Neural crest cell (in vitro differentiated cells): ENCODE data around the gene TPT1. TPM values are rescaled to one million over a fixed set of nuclear protein-coding genes. Genes with fewer than 3 reads are reported as not detected.

Experiments
- DNase-seq: peaks from one replicate; pipeline ENCODE4 v3.0.0; 2021; ENCODE audit warnings: low read depth, mixed read lengths, low spot score
- H3K27ac Mint-ChIP-seq: one replicate; pipeline ENCODE4 v1.8.0; 2021; ENCODE audit warnings: mild to moderate bottlenecking, mixed read lengths; ENCODE audit not compliant: unreplicated experiment
- H3K27me3 Mint-ChIP-seq: 2 replicates; pipeline ENCODE4 v1.8.0; 2021; ENCODE audit warnings: low read depth, mild to moderate bottlenecking, mixed read lengths
- H3K36me3 Mint-ChIP-seq: 2 replicates; pipeline ENCODE4 v1.8.0; 2021; ENCODE audit warnings: low read depth, mild to moderate bottlenecking, mixed read lengths
- H3K4me1 Mint-ChIP-seq: 2 replicates; pipeline ENCODE4 v1.8.0; 2021; ENCODE audit warnings: mixed read lengths
- H3K4me3 Mint-ChIP-seq: one replicate; pipeline ENCODE4 v1.8.0; 2021; ENCODE audit warnings: mild to moderate bottlenecking, mixed read lengths
- H3K9me3 Mint-ChIP-seq: 2 replicates; pipeline ENCODE4 v1.8.0; 2021; ENCODE audit warnings: mixed read lengths
- total RNA-seq: library from RNA; stranded (reverse); gene quantifications from 2 replicates; pipeline ENCODE4 v1.2.1, GENCODE V29; 2021
- TF ChIP-seq, protein P1 (sequence below): fragments of 200-600 bp; sonication (generic); conservative IDR thresholded peaks from 2 replicates; pipeline ENCODE4 v1.5.0; 2021; ENCODE audit warnings: antibody characterized with exemption, mild to moderate bottlenecking

Gene TPT1
- total RNA-seq, 1 donor from 2014 or later, result 2,364 TPM

DNA sequence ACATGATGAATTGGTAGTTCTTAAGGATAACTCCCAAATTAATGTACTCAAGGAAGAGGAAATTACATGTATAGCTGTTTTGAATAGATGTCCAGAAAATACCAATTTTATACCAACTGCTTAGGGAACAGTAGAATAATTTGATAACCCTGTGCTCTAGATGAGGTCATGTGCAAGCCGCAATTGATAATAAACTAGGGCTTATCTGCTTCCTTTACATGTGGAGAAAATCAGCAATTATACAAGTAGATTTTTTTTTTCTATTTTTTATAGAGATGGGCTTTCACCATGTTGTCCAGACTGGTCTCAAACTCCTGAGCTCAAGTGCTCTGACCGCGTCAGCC, 9.3 kb downstream of the TPT1 start:
- H3K4me1 Mint-ChIP-seq, result peaks cover 48% of the 10 kb centered on the region

GRCh38 chr13:45331123-45331619, 9.8 kb downstream of the TPT1 start:
- Mint-ChIP-seq H3K4me3 (no peak overlapping the region), H3K9me3 (no peaks in the 10 kb centered on the region), H3K4me1 (peaks cover 43% of the 10 kb centered on the region), H3K27me3 (no peaks in the 10 kb centered on the region), H3K36me3 (peaks cover 19% of the 10 kb centered on the region), H3K27ac (no peak overlapping the region)
- DNase-seq, result no peak
- TF ChIP-seq, protein P1, sequence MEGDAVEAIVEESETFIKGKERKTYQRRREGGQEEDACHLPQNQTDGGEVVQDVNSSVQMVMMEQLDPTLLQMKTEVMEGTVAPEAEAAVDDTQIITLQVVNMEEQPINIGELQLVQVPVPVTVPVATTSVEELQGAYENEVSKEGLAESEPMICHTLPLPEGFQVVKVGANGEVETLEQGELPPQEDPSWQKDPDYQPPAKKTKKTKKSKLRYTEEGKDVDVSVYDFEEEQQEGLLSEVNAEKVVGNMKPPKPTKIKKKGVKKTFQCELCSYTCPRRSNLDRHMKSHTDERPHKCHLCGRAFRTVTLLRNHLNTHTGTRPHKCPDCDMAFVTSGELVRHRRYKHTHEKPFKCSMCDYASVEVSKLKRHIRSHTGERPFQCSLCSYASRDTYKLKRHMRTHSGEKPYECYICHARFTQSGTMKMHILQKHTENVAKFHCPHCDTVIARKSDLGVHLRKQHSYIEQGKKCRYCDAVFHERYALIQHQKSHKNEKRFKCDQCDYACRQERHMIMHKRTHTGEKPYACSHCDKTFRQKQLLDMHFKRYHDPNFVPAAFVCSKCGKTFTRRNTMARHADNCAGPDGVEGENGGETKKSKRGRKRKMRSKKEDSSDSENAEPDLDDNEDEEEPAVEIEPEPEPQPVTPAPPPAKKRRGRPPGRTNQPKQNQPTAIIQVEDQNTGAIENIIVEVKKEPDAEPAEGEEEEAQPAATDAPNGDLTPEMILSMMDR, result no peak

More for the DNA sequence above, 9.3 kb downstream of the TPT1 start:
- Mint-ChIP-seq H3K4me3 (no peak overlapping the region), H3K9me3 (no peaks in the 10 kb centered on the region), H3K27me3 (no peaks in the 10 kb centered on the region), H3K27ac (no peak overlapping the region), H3K36me3 (peaks cover 24% of the 10 kb centered on the region)
- DNase-seq, result no peak
- TF ChIP-seq, protein P1, result no peak

GRCh38 chr13:45328661-45329111, 12.3 kb downstream of the TPT1 start:
- Mint-ChIP-seq H3K9me3 (no peaks in the 10 kb centered on the region), H3K4me1 (peaks cover 23% of the 10 kb centered on the region), H3K4me3 (no peak overlapping the region), H3K36me3 (peaks cover 3% of the 10 kb centered on the region), H3K27ac (no peak overlapping the region), H3K27me3 (no peaks in the 10 kb centered on the region)
- DNase-seq, result no peak
- TF ChIP-seq, protein P1, result no peak

- DNase-seq, result no peak
- TF ChIP-seq, protein P1, result no peak
- Mint-ChIP-seq H3K4me1 (peaks cover 10% of the 10 kb centered on the region), H3K4me3 (peak overlapping the region; percentile 11), H3K9me3 (no peaks in the 10 kb centered on the region), H3K27me3 (no peaks in the 10 kb centered on the region), H3K27ac (no peak overlapping the region), H3K36me3 (no peaks in the 10 kb centered on the region)
These were observed 13.6 kb downstream of the TPT1 start for GRCh38 chr13:45327253-45327955.

GRCh38 chr13:45325806-45326205, 15.2 kb downstream of the TPT1 start:
- no peak for DNase-seq
- Mint-ChIP-seq H3K27me3 (no peaks in the 10 kb centered on the region), H3K27ac (no peak overlapping the region), H3K9me3 (no peaks in the 10 kb centered on the region), H3K4me1 (no peaks in the 10 kb centered on the region), H3K36me3 (no peaks in the 10 kb centered on the region), H3K4me3 (no peak overlapping the region)
- TF ChIP-seq, protein P1, result no peak
